Stimulated activated CD8-positive, alpha-beta memory T cell treated with anti-CD3 and anti-CD28 coated beads, Interleukin-4, amount 100 ng/mL, for 24 hours (primary cell): ENCODE measurements around the gene TDRD10.

Experiments used
- DNase-seq: peaks from one replicate; pipeline ENCODE4 v3.0.0-alpha.2; 2020; ENCODE audit warnings: low read depth

Gene TDRD10, protein sequence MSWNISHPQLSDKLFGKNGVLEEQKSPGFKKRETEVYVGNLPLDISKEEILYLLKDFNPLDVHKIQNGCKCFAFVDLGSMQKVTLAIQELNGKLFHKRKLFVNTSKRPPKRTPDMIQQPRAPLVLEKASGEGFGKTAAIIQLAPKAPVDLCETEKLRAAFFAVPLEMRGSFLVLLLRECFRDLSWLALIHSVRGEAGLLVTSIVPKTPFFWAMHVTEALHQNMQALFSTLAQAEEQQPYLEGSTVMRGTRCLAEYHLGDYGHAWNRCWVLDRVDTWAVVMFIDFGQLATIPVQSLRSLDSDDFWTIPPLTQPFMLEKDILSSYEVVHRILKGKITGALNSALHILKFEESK

DNA sequence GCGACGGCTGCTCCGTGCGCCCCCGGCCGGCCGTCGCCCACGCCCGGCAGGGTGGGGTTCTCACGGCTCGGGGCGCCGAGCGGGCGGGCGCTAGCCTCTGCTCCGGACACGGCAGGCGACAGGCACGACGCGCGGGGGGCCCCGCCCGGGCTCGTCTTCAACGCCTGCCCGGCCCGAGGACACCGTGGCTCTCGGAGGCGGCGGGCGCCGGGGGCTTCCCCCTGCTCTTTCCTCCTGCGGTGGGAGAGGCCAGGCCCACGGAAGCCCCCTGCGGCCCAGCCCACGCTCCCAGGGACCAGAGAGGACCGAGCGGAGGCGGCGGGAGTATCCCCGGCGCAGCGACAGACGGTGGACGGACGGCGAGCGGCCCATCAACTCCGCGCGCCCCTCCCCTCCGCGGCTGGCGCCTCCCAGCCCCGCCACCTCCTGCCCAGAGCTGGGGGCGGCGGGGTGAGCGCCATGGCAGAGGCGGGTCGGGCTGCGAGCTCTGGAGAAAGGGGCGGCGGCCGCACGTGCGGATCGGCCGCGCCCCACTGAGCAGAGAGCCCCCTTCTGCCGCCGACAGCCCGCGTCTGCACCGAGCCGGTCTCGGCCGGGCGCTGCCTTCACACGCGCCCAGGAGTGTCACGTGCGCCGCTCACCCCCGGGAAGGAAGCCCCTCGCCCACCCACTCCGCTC lies at the start of gene TDRD10, which contains the start of gene SHE:
TDRD10 (plus strand) TSS at position 154 of the 678 bp plus-strand sequence. CDS start 4,685 bp downstream, outside the sequence.
SHE (minus strand) TSS at position 347 of the 678 bp plus-strand sequence. CDS start 386 bp downstream, outside the sequence.
- DNase-seq: no peak

DNA sequence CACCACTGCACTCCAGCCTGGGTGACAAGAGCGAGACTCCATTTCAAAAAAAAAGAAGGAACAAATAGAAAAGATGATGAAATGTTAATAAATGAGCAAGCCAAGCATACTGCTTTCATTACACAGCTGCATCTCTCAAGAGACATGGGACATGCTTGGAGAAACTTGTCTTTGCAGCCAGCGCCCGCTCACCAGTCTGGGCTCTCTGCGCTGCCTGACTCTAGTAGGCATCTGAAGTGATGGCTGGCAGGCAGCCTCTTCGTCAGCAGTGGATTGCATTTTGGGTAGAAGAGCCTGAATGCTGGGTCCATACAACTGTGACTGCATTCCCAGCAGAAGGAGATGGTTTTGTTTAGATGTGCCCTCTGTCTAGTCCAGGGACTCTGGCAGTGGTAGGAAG lies 48.9 kb upstream of the TDRD10 start:
- no peak for DNase-seq

DNA sequence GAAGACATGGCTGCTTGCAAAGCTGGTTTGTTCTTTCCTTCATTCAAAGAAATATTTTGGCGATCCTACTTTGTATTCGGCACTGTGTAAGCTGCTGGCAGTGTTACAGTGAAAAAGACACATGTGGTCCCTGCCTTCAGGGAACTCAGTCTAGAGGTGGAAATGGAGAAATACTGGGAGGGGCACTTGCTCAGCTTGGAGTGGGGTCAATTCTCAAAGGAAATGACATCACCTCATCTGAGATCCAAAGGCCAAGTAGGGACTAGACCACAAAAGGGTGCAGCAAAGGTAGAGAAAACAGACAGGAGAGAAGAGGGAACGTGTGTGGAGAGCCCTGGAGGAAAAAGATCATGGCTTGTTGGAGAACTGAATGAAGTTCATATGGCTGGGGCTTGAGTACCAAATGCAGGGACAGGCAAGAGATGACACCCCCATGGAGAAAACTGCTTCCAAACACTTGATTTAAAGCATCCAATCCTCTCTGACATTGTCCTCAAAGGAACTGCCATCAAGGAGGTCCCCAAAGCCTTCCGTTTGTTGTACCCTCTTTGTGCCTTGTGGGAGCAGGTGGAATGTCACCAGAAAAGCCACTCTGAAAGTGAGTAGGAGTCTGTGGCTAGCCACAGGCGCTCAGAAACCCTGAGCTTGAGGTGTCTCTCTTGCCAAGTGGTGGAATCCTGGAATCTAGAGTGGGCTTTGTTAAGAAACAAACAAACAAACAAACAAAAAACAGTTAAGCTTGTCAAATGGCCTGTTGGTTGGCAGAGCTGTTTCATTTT lies 48.3 kb upstream of the TDRD10 start:
- DNase-seq: no peak

DNA sequence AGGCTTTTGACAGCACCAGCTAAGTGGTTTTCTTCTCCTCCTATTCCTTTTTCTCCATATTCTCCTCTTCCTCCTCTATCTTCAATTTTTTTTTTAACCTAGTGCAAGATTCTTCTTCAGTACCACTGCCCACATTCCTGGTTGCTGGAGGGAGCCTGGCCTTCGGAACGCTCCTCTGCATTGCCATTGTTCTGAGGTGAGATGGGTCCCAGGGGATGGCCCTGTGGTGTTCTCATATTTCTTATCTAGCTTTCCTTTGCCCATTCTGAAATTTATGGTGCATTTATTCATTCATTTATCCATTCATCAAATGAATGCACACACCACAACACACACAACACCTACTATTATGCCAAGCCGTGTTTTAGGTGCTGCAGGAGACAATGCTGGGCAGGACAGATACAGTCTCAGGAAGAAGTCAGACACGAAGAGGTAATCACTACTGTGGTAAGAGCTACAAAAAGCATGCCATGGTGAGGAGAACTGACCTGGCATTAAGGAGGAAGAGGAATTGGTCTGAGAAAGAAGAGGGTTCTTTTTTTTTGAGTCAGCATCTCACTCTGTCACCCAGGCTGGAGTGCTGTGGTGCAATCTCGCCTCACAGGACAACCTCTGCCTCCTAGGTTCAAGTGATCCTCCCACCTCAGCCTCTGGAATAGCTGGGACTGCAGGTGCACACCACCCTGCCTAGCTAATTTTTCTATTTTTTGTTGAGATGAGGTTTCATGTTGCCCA lies 47.5 kb upstream of the TDRD10 start:
- no peak for DNase-seq

DNA sequence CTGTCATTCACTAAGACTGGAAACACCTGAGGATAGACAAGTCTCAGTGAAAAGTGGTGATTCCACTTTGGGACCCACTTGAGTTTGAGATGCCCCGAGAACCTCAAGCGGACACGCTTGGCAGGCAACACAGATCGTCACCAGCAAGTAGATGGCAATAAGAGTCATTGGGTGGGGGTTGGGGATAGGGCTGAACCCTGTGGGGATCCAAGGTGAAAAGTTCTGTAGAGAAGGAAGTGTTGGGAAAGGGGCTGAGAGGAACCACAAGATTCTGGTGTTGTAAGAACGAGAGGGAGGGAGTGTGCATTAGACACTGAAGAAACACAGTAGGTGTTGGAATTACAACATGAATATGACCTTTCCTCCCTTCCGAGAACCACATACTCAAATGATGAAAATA lies 45.4 kb upstream of the TDRD10 start:
- DNase-seq: no peak

DNA sequence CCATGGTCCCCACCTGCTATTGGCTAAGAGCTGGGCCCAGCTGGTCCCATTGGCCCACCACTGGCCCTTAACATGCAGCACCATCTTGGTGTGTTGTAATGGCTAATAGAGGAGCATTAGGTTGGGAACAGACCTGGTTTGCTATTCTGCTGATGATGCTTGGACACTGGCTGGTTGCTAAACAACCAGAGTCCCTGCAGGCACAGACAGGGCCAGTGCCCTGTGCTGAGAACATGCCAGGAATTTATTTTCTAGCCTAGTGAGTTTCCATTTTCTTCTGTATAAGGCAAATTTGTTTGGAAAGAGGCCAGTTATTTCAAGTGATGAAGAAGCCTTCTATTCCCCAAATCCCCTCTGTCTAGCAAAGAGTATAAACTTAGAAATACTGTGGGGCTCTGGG lies 42.9 kb upstream of the TDRD10 start:
- no peak for DNase-seq

DNA sequence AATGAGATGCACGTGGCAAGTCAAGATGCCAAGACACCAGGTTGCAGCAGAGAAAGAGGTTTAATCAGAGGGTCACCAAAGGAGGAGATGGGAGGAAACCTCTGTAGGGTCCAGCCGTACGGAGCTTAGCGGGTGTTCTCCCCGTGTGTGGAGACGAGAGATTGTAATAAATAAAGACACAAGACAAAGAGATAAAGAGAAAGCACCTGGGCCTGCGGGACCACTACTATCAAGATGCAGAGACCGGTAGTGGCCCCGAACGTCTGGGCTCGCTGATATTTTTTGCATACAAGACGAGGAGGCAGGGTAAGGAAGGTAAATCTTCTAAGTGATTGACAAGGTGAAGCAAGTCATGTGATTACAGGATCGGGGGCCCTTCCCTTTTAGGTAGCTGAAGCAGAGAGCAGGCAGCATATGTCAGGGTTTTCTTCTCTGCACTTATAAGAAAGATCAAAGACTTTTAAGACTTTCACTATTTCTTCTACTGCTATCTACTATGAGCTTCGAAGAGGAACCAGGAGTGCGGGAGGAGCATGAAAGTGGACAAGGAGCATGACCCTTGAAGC lies 41.2 kb upstream of the TDRD10 start:
- no peak for DNase-seq

DNA sequence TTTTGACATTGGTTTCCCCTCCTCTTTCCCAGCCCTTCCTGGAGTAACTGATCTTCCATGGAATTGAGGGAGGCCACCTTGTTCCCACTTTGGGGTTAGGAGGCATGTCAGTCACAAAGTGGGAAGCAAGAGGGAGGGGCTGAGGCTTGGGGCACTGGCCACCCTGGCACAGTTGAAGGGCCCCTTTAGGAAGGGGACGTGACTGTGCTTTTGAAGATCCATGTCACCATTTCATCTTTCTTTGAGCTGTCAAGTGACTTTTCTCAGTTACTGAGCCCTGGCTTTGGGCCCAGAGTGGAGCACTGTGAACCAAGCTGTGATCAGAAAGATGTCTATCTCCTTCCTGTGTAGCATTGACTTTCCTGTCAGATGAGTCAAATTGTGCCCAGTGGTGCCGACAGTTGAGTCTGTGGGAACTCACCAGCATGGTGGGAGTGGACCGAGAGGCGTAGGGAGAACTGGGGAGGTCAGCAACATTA lies 38.5 kb upstream of the TDRD10 start:
- DNase-seq: peak; percentile 39

DNA sequence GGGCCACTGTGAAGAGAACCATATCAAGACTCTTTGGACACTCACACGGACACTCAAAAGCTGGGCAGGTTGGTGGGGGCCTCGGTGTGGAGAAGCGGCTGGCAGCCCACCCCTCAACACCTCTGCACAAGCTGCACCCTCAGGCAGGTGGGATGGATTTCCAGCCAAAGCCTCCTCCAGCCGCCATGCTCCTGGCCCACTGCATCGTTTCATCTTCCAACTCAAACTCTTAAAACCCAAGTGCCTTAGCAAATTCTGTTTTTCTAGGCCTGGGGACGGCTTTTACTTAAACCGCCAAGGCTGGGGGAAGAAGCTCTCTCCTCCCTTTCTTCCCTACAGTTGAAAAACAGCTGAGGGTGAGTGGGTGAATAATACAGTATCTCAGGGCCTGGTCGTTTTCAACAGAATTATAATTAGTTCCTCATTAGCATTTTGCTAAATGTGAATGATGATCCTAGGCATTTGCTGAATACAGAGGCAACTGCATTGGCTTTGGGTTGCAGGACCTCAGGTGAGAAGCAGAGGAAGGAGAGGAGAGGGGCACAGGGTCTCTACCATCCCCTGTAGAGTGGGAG lies 36.3 kb upstream of the TDRD10 start:
- no peak for DNase-seq

DNA sequence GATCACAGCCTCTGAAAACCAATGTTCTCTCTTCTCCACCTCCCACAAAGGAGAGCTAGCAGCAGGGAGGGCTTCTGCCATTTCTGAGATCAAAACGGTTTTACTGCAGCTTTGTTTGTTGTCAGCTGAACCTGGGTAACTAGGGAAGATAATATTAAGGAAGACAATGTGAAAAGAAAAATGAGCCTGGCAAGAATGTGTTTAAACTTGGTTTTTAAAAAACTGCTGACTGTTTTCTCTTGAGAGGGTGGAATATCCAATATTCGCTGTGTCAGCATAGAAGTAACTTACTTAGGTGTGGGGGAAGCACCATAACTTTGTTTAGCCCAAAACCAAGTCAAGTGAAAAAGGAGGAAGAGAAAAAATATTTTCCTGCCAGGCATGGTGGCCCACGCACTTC lies 35.8 kb upstream of the TDRD10 start:
- no peak for DNase-seq

DNA sequence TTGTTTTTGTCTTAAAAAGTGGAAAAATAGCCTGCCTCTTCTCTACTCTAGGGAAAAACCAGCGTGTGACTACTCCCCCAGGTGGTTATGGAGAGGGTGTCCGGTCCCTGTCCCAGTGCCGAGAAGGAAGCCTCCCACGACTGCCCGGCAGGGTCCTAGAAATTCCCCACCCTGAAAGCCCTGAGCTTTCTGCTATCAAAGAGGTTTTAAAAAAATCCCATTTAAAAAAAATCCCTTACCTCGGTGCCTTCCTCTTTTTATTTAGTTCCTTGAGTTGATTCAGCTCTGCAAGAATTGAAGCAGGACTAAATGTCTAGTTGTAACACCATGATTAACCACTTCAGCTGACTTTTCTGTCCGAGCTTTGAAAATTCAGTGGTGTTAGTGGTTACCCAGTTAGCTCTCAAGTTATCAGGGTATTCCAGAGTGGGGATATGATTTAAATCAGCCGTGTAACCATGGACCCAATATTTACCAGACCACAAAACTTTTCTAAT lies 35.0 kb upstream of the TDRD10 start:
- DNase-seq: no peak

DNA sequence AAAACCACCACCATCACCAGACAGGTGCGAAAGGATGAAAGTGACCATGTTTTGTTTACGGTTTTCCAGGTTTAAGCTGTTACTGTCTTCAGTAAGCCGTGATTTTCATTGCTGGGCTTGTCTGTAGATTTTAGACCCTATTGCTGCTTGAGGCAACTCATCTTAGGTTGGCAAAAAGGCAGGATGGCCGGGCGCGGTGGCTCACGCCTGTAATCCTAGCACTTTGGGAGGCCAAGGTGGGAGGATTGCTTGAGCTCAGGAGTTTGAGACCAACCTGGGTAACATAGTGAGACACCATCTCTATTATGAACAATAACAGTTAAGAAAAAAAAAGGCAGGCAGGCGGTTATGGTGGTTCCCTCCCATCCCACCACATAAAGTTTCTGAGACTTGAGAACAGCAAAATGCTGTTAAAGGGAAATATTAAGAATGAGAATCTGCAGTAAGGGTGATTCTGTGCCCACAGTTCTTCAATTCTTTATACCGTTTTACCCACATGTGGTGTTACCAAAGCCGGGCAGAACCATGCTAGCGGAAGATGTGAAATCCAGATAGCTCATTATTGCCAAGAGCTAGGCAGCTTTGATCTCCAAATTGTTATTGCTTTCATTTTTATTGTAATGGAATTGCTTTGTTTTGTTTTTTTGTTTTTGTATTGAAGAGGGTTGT lies 34.5 kb upstream of the TDRD10 start:
- no peak for DNase-seq

DNA sequence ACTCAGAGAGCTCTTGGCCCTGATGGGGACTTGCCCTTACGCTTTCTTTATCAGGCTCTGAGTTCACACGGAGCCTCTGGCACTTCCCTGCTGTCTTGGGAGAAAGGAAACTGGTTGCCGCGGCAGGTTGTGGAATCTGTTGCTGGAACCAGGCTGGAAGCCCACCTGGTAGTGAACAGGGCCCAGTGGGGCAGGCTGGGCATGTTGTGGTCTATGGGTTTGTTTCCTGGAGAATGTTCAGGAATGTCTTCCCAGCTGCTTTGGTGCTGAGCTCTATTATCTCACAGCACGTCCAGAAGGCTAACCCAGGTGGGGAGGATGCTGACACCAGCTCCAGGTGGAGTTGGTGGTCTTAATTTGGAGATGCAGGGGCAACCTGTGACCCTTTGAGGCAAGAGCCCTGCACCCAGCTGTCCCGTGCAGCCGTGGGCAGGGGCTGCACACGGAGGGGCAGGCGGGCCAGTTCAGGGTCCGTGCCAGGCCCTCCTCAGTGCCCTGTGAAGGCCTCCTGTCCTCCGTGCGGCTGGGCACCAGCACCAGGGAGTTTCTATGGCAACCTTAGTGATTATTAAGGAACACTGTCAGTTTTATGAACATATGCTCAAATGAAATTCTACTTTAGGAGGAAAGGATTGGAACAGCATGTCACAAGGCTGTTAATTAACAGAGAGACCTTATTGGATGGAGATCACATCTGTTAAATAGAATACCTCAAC lies 33.3 kb upstream of the TDRD10 start:
- DNase-seq: no peak

DNA sequence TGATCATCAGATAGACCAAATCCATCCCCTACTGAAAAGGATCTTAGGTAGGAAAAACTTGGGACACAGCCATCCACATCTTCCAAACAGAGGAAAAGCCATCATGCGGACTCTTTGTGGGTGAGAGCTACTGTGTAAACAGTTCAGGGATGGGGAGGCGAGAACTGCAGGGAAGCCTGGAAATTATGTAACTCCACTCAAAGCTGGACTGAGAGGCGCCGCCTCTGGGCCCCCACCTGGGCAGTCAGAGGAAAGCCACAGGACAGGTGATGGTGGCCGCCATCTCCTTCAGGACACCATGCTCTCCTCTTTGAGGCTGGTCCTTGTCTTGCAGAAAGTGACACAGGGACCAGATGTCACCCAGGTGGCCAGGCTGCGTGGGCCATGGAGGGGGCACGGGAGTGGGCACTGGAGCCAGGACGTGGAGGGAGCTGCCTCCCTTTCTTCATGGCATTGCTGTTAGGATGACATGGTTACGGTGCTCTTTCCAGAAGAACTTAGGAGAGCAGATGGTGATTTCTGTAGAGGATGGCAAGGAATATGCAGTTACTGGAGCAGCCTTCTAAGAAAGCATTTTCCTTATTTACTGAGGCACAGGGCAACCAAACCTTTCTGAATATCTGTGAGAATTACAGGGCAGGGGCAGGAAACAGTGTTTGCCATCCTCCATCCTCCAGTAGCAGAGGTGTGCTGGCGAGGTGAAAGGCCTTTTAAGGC lies 32.0 kb upstream of the TDRD10 start:
- no peak for DNase-seq

DNA sequence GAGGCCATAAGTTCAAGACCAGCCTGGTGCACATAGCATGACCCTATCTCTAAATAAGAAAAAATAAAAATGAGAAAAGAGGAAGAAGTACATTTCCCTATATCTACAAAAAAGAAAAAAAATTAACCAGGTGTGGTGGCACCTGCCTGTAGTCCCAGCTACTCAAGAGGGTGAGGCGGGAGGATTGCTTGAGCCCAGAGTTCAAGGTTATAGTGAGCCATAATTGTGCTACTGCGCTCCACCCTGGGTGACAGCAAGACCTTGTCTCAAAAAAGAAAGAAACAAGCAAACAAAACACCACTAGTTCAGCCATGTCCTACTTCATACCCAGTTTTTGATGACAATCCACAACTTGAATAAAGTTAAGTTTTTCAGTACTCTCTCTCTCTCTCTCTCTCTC lies 30.7 kb upstream of the TDRD10 start:
- DNase-seq: no peak

DNA sequence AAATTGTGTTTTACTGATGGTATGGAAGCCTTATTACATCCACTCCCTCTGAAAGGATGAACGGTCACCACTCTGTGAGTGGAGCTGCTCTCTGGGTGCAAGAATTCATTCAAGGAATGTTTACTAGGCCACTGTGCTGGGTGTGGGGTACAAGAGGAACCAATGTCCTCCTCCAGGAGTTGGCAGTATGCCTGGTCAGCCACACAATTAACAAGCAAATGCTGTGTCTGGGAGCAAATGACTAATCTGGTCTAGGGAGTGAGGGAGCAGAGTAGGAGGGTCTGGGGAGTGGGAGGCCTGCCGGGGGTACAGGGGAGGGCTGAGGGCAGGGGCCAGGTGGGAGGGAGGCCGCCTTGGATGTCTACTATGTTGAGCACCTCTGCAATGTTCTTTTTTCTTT lies 27.2 kb upstream of the TDRD10 start:
- no peak for DNase-seq

DNA sequence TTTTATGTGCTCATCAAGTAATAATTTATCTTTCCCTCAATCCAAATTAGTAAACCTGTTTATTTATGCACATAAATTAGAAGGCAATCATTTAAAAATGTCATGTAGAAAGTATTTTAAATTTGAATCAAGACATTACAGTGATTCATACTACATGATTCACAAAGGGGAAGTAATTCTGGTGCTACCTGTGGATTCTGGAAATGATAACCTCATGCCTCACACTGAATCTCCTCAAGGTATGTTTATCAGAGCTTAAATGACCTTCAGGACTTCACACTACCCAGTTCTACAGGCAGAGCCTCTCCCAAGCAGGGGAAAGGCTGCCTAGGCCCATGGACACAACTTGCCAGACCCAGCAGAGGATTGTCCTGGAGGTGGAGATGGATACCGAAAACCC lies 25.2 kb upstream of the TDRD10 start:
- no peak for DNase-seq

DNA sequence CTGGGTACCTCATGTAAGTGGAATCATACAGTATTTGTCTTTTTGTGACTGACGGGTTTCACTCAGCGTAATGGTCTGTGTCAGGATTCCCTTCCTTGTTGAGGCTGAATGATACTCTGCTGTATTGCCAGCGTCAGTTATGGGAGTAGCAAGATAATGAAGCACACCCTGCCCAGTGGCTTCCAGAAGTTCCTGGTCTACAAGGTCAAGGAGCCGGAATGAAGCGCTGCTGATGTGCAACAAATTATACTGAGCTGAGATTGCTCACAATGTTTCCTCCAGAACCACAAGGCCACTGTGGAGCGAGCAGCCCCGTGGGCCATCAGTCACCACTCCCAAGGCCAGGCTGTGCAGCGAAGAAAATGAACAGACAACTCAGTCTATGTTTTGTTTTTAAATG lies 24.0 kb upstream of the TDRD10 start:
- no peak for DNase-seq

DNA sequence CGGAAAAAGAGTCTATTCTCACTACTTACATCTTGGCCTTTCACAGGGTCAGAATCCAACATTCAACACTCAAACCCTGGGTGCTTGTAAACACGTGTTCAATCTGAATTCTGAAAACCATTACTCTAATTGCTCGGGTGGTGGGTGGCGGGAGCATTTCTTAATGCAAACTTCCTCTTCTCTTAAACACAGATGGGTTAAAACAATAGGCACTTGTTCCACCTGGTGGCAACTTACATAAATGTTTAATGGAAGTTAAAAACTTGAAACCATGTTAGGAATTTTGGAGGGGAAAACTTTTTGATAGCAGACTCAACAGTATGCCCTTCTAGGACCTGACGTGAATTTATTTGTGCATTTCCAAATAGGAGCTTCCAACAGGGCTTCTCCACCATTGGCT lies 23.4 kb upstream of the TDRD10 start:
- no peak for DNase-seq
